ENCODE measurements around the gene FAM181B. TPM values are rescaled to one million over a fixed set of nuclear protein-coding genes. Genes with fewer than 3 reads are reported as not detected.
"Not testable (repeated sequence)": the region's sequence is repeated elsewhere in the genome, so short reads cannot be mapped to it uniquely, and the experiment has no call there.

FAM181B gene
- total and polyA plus RNA-seq, 8 donors, result 0.31 to 2.6 (median 1.0) TPM; not detected in 4

- WGBS, 5 donors, result 40 to 59% (median 53%) methylated on average over 6 to 7 of the region's 7 CpGs
- H3K9me3 ChIP-seq, result no peaks in the 10 kb centered on the region
- peak in 1 of 2 donors; percentile 71 for DNase-seq
These were observed 31.7 kb downstream of the FAM181B start for GRCh38 chr11:82701847-82702520.

DNA sequence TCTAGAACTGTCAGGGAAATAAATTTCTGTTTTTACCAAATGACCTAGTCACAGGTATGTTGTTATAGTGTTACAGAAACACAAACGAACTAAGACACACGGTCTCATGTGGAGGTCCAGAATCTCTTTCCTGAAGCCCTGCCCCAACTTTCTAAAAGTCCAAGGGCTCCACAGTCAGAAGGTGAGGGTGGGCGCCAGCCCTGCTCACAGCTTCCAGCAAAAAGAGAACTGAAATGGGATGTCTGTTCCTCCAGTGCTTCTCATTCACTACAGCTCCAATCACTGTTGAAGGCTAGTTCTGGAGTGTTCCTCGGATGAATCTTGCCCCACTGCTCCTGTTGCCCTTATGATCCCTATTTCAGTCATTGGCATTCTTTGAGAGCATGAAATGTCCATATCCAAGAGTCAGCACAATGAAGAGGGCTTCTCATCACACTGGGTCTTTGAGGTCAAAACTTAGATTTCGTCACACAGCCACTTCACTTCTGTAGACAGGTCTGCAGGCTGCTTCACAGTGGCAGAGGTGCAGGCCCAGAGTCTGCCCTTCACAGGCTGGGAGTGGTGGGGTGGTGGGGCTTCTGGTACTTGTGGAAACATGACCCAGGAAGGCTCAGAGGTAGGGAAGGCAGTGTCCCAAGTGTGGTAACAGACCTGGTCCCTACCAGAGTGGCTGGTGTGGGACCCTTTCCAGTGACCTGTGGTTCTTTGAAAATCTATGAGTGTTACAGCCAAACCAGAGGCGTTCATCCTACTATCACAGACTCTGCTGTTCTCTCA lies 34.9 kb downstream of the FAM181B start:
- H3K9me3 ChIP-seq, result no peaks in the 10 kb centered on the region
- intact Hi-C loops (cut with DNase I; ENCODE audit: low total_unique reads), result no loop called here
- H3K4me3 ChIP-seq, result no peak overlapping the region
- DNase-seq, result no peak
- H3K27me3 ChIP-seq, result peaks cover 0 to 8% (median 4%) of the 10 kb centered on the region in 3 donors
- WGBS, 5 donors, result 57 to 80% (median 64%) methylated on average over 5 to 6 of the region's 6 CpGs
- H3K36me3 ChIP-seq, result no peaks in the 10 kb centered on the region
- H3K4me1 ChIP-seq, result no peaks in the 10 kb centered on the region
- no peak overlapping the region for H3K27ac ChIP-seq
- no peak for TF ChIP-seq POLR2AphosphoS5 (IDR thresholded peaks at IDR 0.05)
- no peak for TF ChIP-seq EP300 (IDR thresholded peaks at IDR 0.05)
- no peak for TF ChIP-seq POLR2A (IDR thresholded peaks at IDR 0.05)
- TF ChIP-seq CTCF (IDR thresholded peaks at IDR 0.05), result no peak

More at GRCh38 chr11:82701847-82702520, 31.7 kb downstream of the FAM181B start:
- no peak overlapping the region for H3K27ac ChIP-seq
- H3K4me3 ChIP-seq, result no peak overlapping the region
- peaks cover 0 to 8% (median 0%) of the 10 kb centered on the region in 3 donors for H3K27me3 ChIP-seq
- H3K4me1 ChIP-seq, result no peaks in the 10 kb centered on the region
- H3K36me3 ChIP-seq, result no peaks in the 10 kb centered on the region
- intact Hi-C loops (cut with DNase I; ENCODE audit: low total_unique reads), result no loop called here
- no peak for TF ChIP-seq POLR2AphosphoS5 (IDR thresholded peaks at IDR 0.05)
- TF ChIP-seq POLR2A (IDR thresholded peaks at IDR 0.05), result no peak
- peak in 3 of 7 experiments; percentile 21 to 44 (median 44) for TF ChIP-seq CTCF (IDR thresholded peaks at IDR 0.05)
- no peak for TF ChIP-seq EP300 (IDR thresholded peaks at IDR 0.05)

GRCh38 chr11:82692981-82693380 lies 40.7 kb downstream of the FAM181B start:
- H3K4me3 ChIP-seq, result no peak overlapping the region
- intact Hi-C loops (cut with DNase I; ENCODE audit: low total_unique reads), result no loop called here
- no peaks in the 10 kb centered on the region for H3K4me1 ChIP-seq
- no peaks in the 10 kb centered on the region for H3K36me3 ChIP-seq
- TF ChIP-seq POLR2AphosphoS5 (IDR thresholded peaks at IDR 0.05) (no peak), POLR2A (IDR thresholded peaks at IDR 0.05) (no peak), CTCF (IDR thresholded peaks at IDR 0.05) (no peak), EP300 (IDR thresholded peaks at IDR 0.05) (no peak)
- no peaks in the 10 kb centered on the region for H3K9me3 ChIP-seq
- no peak overlapping the region for H3K27ac ChIP-seq
- DNase-seq, result no peak
- H3K27me3 ChIP-seq, result peaks cover 0 to 4% (median 0%) of the 10 kb centered on the region in 3 donors

DNA sequence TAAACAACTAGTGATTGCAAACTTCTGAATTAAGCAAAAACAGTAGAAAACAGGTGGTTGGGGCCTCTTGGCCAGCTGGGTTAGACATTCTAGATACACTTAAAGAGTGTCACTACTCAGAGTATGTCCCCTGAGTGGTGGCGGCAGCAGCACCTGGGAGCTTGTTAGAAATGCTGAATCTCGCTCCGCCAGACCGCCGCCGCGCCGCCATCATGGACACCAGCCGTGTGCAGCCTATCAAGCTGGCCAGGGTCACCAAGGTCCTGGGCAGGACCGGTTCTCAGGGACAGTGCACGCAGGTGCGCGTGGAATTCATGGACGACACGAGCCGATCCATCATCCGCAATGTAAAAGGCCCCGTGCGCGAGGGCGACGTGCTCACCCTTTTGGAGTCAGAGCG lies 44.3 kb downstream of the FAM181B start:
- H3K36me3 ChIP-seq; DNase-seq; H3K4me1 ChIP-seq; H3K9me3 ChIP-seq; H3K27me3 ChIP-seq; intact Hi-C loops (cut with DNase I; ENCODE audit: low total_unique reads); H3K27ac ChIP-seq; H3K4me3 ChIP-seq: not testable (repeated sequence)
- WGBS, 5 donors, result 90 to 99% (median 94%) methylated on average over 10 to 22 of the region's 23 CpGs

All from stomach (tissue), 9 donors.